Endothelial cell of umbilical vein (primary cell): ENCODE results near the gene ATP13A2. TPM values are rescaled to one million over a fixed set of nuclear protein-coding genes. Genes with fewer than 3 reads are reported as not detected.
"Not testable (repeated sequence)": the region's sequence is repeated elsewhere in the genome, so short reads cannot be mapped to it uniquely, and the experiment has no call there.

Experiments
- BruUV-seq: library from RNA; stranded (reverse); fragments of 400-500 nt; replicated peaks from 2 replicates; lab custom pipeline; 2021; lab: Mats Ljungman, UMichigan
- CTCF ChIA-PET: fragments of 300-600, 350-600 bp; sonication (Branson Sonifier 250); formaldehyde crosslinking; loops from one replicate; lab custom pipeline; 2021; ENCODE audit warnings: antibody characterized with exemption, inconsistent platforms; lab: Charles Lee
- POLR2A ChIA-PET: fragments of 300-600, 350-600 bp; sonication (Branson Sonifier 250); formaldehyde crosslinking; loops from one replicate; lab custom pipeline; 2021; ENCODE audit warnings: antibody characterized with exemption, inconsistent platforms; lab: Charles Lee
- DNase-seq: peaks from one replicate; pipeline ENCODE4 v3.0.0-alpha.2; 2011; ENCODE audit warnings: low read depth, low spot score
- FAIRE-seq: peaks from 2 replicates; lab custom pipeline; 2011; peaks lifted over from hg19 to GRCh38; lab: Jason Lieb, UNC
- H2AFZ ChIP-seq: 2 replicates; pipeline ENCODE4 v1.6.0; 2012; ENCODE audit warnings: low read depth, low read length, control low read depth, inconsistent platforms
- H3K27ac ChIP-seq: 2 replicates; pipeline ENCODE4 v1.5.1; 2011; ENCODE audit warnings: low read depth, mild to moderate bottlenecking, control low read depth, low read length, moderate library complexity; ENCODE audit not compliant: insufficient read depth
- H3K27me3 ChIP-seq, 2 experiments: 2 replicates each; pipeline versions ENCODE4 v1.6.0 to v1.6.1; 2011; ENCODE audit warnings: low read length in 2 of 2, mixed read lengths in 1 of 2; ENCODE audit not compliant: control insufficient read depth in 2 of 2, insufficient read depth in 2 of 2
- H3K36me3 ChIP-seq, 2 experiments: 2 replicates in 1 of 2; 3 replicates in 1 of 2; pipeline ENCODE4 v1.5.1; 2011; ENCODE audit warnings: low read length in 2 of 2, mild to moderate bottlenecking in 1 of 2, moderate library complexity in 1 of 2; ENCODE audit not compliant: control insufficient read depth in 2 of 2, insufficient read depth in 2 of 2; ENCODE audit errors: extremely low read depth in 1 of 2
- H3K4me1 ChIP-seq: 3 replicates; pipeline ENCODE4 v1.5.1; 2011; ENCODE audit warnings: mild to moderate bottlenecking, low read length; ENCODE audit not compliant: control insufficient read depth, insufficient read depth; ENCODE audit errors: extremely low read depth
- H3K4me2 ChIP-seq: 2 replicates; pipeline ENCODE4 v1.6.1; 2011; ENCODE audit warnings: low read length, control low read depth, mixed read lengths; ENCODE audit not compliant: insufficient read depth
- H3K4me3 ChIP-seq, 3 experiments: fragments of 200-600 bp in 1 of 3; sonication (generic), shearing (Covaris generic) in 1 of 3; replicated peaks in 1 of 3; 2 replicates each; pipeline ENCODE4 v1.5.1; 2011 to 2016; ENCODE audit warnings: control low read depth in 3 of 3, low read length in 3 of 3, mild to moderate bottlenecking in 2 of 3, inconsistent platforms in 1 of 3, low read depth in 1 of 3, moderate library complexity in 1 of 3; ENCODE audit not compliant: insufficient read depth in 1 of 3
- H3K79me2 ChIP-seq: 2 replicates; pipeline ENCODE4 v1.6.0; 2012; ENCODE audit warnings: low read length, inconsistent platforms; ENCODE audit not compliant: control insufficient read depth, insufficient read depth
- H3K9ac ChIP-seq: replicated peaks from 2 replicates; pipeline ENCODE3; 2011; ENCODE audit warnings: low read length, control low read depth; ENCODE audit not compliant: insufficient read depth; ENCODE audit errors: extremely low read depth
- H3K9me1 ChIP-seq: replicated peaks from 3 replicates; pipeline ENCODE4 v1.6.0; 2011; ENCODE audit warnings: mild to moderate bottlenecking, low read length; ENCODE audit not compliant: control insufficient read depth, insufficient read depth; ENCODE audit errors: extremely low read depth
- H3K9me3 ChIP-seq: replicated peaks from 2 replicates; pipeline ENCODE4 v1.5.1; 2012; ENCODE audit warnings: low read length, inconsistent platforms; ENCODE audit not compliant: control insufficient read depth, insufficient read depth
- H4K20me1 ChIP-seq: replicated peaks from 2 replicates; pipeline ENCODE3; 2011; ENCODE audit warnings: mild to moderate bottlenecking, low read length; ENCODE audit not compliant: control insufficient read depth, insufficient read depth; ENCODE audit errors: extremely low read depth
- dilution Hi-C: fragments of 300-500 bp; cut with MboI; formaldehyde crosslinking; loops from one replicate; pipeline ENCODE4 v1.15.0; 2019; ENCODE audit warnings: low sequenced_read_pairs; ENCODE audit not compliant: extremely low pct_ligation_motif_present
- intact Hi-C: fragments of 100-400 bp; cut with micrococcal nuclease; formaldehyde crosslinking; loops from one replicate; pipeline ENCODE4 v1.10.0; 2022
- polyA plus RNA-seq, 4 experiments: library from polyadenylated mRNA; depleted of rRNA in 3 of 4; stranded (reverse) in 3 of 4; unstranded in 1 of 4; fragments of >200 nt; gene quantifications; 2 replicates each; pipeline versions ENCODE4 v1.2.1 to v1.2.3, GENCODE V29; 2011 to 2012; ENCODE audit warnings: missing spikeins in 1 of 4
- total RNA-seq: library from RNA; stranded (reverse); gene quantifications from 2 replicates; pipeline ENCODE4 v1.2.3, GENCODE V29; 2021

Gene ATP13A2
- total and polyA plus RNA-seq, 2 donors (not counting 3 experiments of a cell fraction or from before 2014, with no cell fraction given), result 44.9 to 60.6 TPM

- H3K79me2 ChIP-seq, H3K4me3 ChIP-seq, H3K9ac ChIP-seq, H3K9me3 ChIP-seq, H3K4me1 ChIP-seq, POLR2A ChIA-PET, H4K20me1 ChIP-seq, BruUV-seq, DNase-seq, dilution Hi-C loops, H3K36me3 ChIP-seq, H2AFZ ChIP-seq, intact Hi-C loops, H3K27me3 ChIP-seq, H3K27ac ChIP-seq, H3K4me2 ChIP-seq, FAIRE-seq, H3K9me1 ChIP-seq: not testable (repeated sequence)
- CTCF ChIA-PET, result interaction anchor here (0.9 to 1.2 kb wide), 2 partner anchors 324 to 325 kb away, joined by 3 to 4 read pairs; no protein-coding TSS in a partner anchor
These were observed 65.5 kb downstream of the ATP13A2 start for GRCh38 chr1:16946185-16946584.

GRCh38 chr1:16945512-16945911 lies 66.2 kb downstream of the ATP13A2 start:
- H3K27ac ChIP-seq, H3K27me3 ChIP-seq, H3K4me2 ChIP-seq, intact Hi-C loops, H3K9me1 ChIP-seq, FAIRE-seq, H3K4me3 ChIP-seq, H2AFZ ChIP-seq, H3K9me3 ChIP-seq, DNase-seq, H4K20me1 ChIP-seq, H3K9ac ChIP-seq, dilution Hi-C loops, H3K79me2 ChIP-seq, POLR2A ChIA-PET, H3K4me1 ChIP-seq, BruUV-seq, H3K36me3 ChIP-seq: not testable (repeated sequence)
- CTCF ChIA-PET, result interaction anchor here (1.2 kb wide), 1 partner anchor 323 kb away, joined by 3 read pairs; no protein-coding TSS in a partner anchor
